Measurements from ENCODE around the gene NMUR2.

NMUR2 gene

GRCh38 chr5:152369298-152369697 is 35.8 kb downstream of the NMUR2 start:
- DNase-seq (ENCODE audit: low spot score) = no peak

GRCh38 chr5:152367554-152367953 is 37.5 kb downstream of the NMUR2 start:
- no peak for DNase-seq (ENCODE audit: low spot score)

GRCh38 chr5:152366716-152367115 is 38.4 kb downstream of the NMUR2 start:
- DNase-seq (ENCODE audit: low spot score) = no peak

GRCh38 chr5:152364899-152365298 is 40.2 kb downstream of the NMUR2 start:
- no peak for DNase-seq (ENCODE audit: low spot score)

- DNase-seq (ENCODE audit: low spot score) = no peak
These were observed 40.9 kb downstream of the NMUR2 start for GRCh38 chr5:152364172-152364571.

GRCh38 chr5:152358861-152359568 is 46.1 kb downstream of the NMUR2 start:
- DNase-seq (ENCODE audit: low spot score) = no peak

- no peak for DNase-seq (ENCODE audit: low spot score)
These were observed 48.6 kb downstream of the NMUR2 start for GRCh38 chr5:152356506-152356905.

- DNase-seq (ENCODE audit: low spot score) = no peak
These were observed 50.0 kb downstream of the NMUR2 start for GRCh38 chr5:152355061-152355460.

- DNase-seq (ENCODE audit: low spot score) = no peak
These were observed 52.1 kb downstream of the NMUR2 start for GRCh38 chr5:152353001-152353400.

- DNase-seq (ENCODE audit: low spot score) = peak; percentile 64
These were observed 55.2 kb downstream of the NMUR2 start for GRCh38 chr5:152349683-152350526.
